ENCODE results near the gene SAMD11. TPM values are rescaled to one million over a fixed set of nuclear protein-coding genes. Genes with fewer than 3 reads are reported as not detected.

Gene SAMD11
- total and polyA plus RNA-seq, 2 donors from 2014 or later: 13.3 to 21.4 TPM

- intact Hi-C loops (cut with DNase I): no loop called here
- Histone ChIP-seq H3K9me3 (ENCODE audit: control insufficient read depth in 2 of 3, insufficient read depth in 1 of 3, low read length in 3 of 3) (peaks cover 0 to 4% (median 0%) of the 10 kb centered on the region in 3 donors), H3K27ac (ENCODE audit: low read depth in 2 of 2, low read length in 2 of 2) (no peak overlapping the region), H3K4me3 (ENCODE audit: low read length in 3 of 3) (no peak overlapping the region), H3K27me3 (ENCODE audit: control insufficient read depth, insufficient read depth, low read length) (no peaks in the 10 kb centered on the region), H3K36me3 (ENCODE audit: control insufficient read depth in 2 of 3, insufficient read depth in 3 of 3, low read length in 3 of 3) (peaks cover 7 to 42% (median 21%) of the 10 kb centered on the region in 3 donors), H3K4me1 (ENCODE audit: control insufficient read depth in 2 of 3, insufficient read depth in 2 of 3, low read depth in 1 of 3, low read length in 3 of 3) (peaks cover 0 to 8% (median 3%) of the 10 kb centered on the region in 3 donors), H3K9ac (ENCODE audit: low read length in 3 of 3) (no peak overlapping the region)
- DNase-seq (peak in 1 of 5 donors; percentile 36), FAIRE-seq (no peak)
- TF ChIP-seq, protein P1, sequence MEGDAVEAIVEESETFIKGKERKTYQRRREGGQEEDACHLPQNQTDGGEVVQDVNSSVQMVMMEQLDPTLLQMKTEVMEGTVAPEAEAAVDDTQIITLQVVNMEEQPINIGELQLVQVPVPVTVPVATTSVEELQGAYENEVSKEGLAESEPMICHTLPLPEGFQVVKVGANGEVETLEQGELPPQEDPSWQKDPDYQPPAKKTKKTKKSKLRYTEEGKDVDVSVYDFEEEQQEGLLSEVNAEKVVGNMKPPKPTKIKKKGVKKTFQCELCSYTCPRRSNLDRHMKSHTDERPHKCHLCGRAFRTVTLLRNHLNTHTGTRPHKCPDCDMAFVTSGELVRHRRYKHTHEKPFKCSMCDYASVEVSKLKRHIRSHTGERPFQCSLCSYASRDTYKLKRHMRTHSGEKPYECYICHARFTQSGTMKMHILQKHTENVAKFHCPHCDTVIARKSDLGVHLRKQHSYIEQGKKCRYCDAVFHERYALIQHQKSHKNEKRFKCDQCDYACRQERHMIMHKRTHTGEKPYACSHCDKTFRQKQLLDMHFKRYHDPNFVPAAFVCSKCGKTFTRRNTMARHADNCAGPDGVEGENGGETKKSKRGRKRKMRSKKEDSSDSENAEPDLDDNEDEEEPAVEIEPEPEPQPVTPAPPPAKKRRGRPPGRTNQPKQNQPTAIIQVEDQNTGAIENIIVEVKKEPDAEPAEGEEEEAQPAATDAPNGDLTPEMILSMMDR (IDR thresholded peaks at IDR 0.05; ENCODE audit: borderline replicate concordance, extremely low read depth, insufficient read depth): no peak
These were observed 30.0 kb downstream of the SAMD11 start for GRCh38 chr1:953524-954320.

- intact Hi-C loops (cut with DNase I): no loop called here
- Histone ChIP-seq H3K36me3 (ENCODE audit: control insufficient read depth in 2 of 3, insufficient read depth in 3 of 3, low read length in 3 of 3) (peaks cover 7 to 34% (median 18%) of the 10 kb centered on the region in 3 donors), H3K27ac (ENCODE audit: low read depth in 2 of 2, low read length in 2 of 2) (no peak overlapping the region), H3K4me1 (ENCODE audit: control insufficient read depth in 2 of 3, insufficient read depth in 2 of 3, low read depth in 1 of 3, low read length in 3 of 3) (peaks cover 0 to 8% (median 3%) of the 10 kb centered on the region in 3 donors), H3K4me3 (ENCODE audit: low read length in 3 of 3) (no peak overlapping the region), H3K27me3 (ENCODE audit: control insufficient read depth, insufficient read depth, low read length) (no peaks in the 10 kb centered on the region), H3K9me3 (ENCODE audit: control insufficient read depth in 2 of 3, insufficient read depth in 1 of 3, low read length in 3 of 3) (peaks cover 0 to 4% (median 0%) of the 10 kb centered on the region in 3 donors), H3K9ac (ENCODE audit: low read length in 3 of 3) (no peak overlapping the region)
- TF ChIP-seq, protein P1 (IDR thresholded peaks at IDR 0.05; ENCODE audit: borderline replicate concordance, extremely low read depth, insufficient read depth): no peak
- FAIRE-seq (no peak), DNase-seq (no peak)
These were observed 31.2 kb downstream of the SAMD11 start for GRCh38 chr1:954927-955326.

GRCh38 chr1:955474-955873 lies 31.8 kb downstream of the SAMD11 start:
- TF ChIP-seq, protein P1 (IDR thresholded peaks at IDR 0.05; ENCODE audit: borderline replicate concordance, extremely low read depth, insufficient read depth): no peak
- no peak for FAIRE-seq
- Histone ChIP-seq H3K4me1 (ENCODE audit: control insufficient read depth in 2 of 3, insufficient read depth in 2 of 3, low read depth in 1 of 3, low read length in 3 of 3) (peaks cover 0 to 8% (median 3%) of the 10 kb centered on the region in 3 donors), H3K4me3 (ENCODE audit: low read length in 3 of 3) (no peak overlapping the region), H3K9ac (ENCODE audit: low read length in 3 of 3) (no peak overlapping the region), H3K27ac (ENCODE audit: low read depth in 2 of 2, low read length in 2 of 2) (no peak overlapping the region), H3K27me3 (ENCODE audit: control insufficient read depth, insufficient read depth, low read length) (no peaks in the 10 kb centered on the region), H3K36me3 (ENCODE audit: control insufficient read depth in 2 of 3, insufficient read depth in 3 of 3, low read length in 3 of 3) (peaks cover 1 to 29% (median 12%) of the 10 kb centered on the region in 3 donors), H3K9me3 (ENCODE audit: control insufficient read depth in 2 of 3, insufficient read depth in 1 of 3, low read length in 3 of 3) (no peaks in the 10 kb centered on the region)
- DNase-seq: no peak
- intact Hi-C loops (cut with DNase I): no loop called here
